Activated CD8-positive, alpha-beta memory T cell treated with anti-CD3 and anti-CD28 coated beads, Interleukin-2, amount 50 U/mL, for 48 hours (primary cell): ENCODE results near the gene ANKS1A.
"Not testable (repeated sequence)": the region's sequence is repeated elsewhere in the genome, so short reads cannot be mapped to it uniquely, and the experiment has no call there.

Experiments
- DNase-seq: peaks from one replicate; pipeline ENCODE4 v3.0.0-alpha.2; 2020

Gene ANKS1A

DNA sequence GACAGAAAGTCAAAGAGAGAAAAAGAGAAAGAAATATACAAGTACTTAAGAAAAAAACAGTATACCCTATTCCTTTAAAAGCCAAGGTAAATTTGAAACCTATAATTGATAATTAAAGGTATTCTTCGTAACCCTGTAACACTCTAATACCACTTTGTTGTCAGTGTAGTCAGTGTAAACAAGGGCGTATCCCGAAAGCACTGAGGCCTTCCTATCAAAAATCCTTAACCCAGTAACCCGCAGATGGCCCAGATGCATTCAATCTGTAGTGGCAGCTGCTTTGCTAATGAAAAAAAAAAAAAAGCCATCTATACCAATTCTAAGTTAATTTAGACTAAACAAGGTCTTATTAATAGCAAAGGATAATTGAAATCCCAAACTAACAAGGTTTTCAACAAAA is 110.9 kb downstream of the ANKS1A start:
- DNase-seq = not testable (repeated sequence)

DNA sequence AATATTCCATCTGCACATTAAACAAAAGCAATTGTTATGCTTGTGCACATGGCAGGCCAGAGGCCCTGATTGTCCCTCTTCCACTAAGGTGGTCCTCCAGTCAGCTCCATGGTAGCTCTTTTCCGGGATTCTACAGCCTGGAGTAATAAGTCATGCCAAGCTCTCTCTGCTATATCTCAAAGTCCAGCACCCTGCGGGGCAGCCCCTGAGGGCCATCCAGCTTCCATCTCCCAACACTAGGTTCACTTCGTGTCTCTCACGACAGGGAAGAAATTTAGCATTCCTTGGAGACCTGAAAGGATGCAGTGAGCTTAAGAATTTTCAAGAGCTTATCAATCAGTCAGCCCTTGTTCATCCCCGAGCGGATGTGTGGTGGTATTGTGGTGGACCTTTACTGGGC is 112.3 kb downstream of the ANKS1A start:
- DNase-seq = not testable (repeated sequence)

DNA sequence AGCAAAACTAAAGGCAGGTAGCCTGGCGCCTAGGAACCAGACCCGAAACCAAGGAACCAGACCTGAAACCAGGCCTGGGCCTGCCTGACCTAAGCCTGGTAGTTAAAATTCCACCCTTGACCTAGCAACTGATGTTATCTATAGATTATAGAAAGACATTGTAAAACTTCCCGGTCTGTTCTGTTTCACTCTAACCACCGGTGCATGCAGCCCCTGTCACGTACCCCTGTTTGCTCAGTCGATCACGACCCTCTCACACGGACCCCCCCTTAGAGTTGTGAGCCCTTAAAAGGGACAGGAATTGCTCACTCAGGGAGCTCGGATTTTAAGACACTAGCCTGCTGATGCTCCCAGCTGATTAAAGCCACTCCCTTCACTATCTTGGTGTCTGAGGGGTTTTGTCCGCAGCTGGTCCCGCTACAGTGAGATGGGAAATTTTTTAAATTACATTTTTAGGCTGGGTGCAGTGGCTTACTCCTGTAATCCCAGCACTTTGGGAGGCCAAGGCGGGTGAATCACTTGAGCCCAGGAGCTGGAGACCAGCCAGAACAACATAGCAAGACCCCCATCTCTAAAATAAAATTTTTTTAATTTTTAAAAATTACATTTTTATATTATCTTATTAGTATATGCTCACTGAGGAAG is 115.0 kb downstream of the ANKS1A start:
- DNase-seq = not testable (repeated sequence)

DNA sequence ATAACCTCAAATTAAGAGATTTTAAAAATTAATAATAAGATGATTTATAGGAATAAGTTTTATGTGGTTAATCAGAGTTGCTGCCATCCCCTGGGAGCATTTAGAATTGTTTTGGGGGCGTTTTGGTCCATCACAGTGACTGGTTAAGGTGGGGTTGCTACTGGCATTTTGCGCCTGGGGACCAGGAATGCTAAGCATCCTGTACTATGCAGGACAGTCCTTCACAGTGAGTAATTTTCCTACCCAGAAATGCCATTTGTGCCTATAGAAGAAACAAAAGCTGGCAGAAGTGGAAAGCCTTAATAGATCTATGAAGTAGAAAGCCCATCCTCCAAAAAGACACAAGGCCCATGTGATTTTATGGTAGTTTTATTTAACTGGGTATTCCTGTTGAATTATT is 118.0 kb downstream of the ANKS1A start:
- DNase-seq = no peak

DNA sequence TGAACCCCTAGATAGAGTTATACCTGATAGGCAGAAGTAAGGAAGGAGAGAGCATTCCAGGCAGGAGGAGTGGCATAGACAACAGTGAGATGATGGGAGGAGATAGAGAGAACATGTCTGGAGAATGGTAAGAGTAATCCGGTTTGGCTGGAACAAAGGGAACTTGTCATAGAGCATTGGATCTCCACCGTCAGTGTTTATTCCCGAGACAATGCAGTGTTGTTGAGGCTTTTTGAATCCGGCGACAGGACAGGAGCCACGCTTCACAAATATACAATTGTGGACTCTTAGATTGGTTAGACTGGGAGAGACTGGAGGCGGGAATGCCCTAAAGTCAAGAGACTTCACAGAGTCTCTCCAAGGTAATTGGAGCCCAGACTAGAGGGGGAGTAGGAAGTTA is 119.8 kb downstream of the ANKS1A start:
- no peak for DNase-seq

DNA sequence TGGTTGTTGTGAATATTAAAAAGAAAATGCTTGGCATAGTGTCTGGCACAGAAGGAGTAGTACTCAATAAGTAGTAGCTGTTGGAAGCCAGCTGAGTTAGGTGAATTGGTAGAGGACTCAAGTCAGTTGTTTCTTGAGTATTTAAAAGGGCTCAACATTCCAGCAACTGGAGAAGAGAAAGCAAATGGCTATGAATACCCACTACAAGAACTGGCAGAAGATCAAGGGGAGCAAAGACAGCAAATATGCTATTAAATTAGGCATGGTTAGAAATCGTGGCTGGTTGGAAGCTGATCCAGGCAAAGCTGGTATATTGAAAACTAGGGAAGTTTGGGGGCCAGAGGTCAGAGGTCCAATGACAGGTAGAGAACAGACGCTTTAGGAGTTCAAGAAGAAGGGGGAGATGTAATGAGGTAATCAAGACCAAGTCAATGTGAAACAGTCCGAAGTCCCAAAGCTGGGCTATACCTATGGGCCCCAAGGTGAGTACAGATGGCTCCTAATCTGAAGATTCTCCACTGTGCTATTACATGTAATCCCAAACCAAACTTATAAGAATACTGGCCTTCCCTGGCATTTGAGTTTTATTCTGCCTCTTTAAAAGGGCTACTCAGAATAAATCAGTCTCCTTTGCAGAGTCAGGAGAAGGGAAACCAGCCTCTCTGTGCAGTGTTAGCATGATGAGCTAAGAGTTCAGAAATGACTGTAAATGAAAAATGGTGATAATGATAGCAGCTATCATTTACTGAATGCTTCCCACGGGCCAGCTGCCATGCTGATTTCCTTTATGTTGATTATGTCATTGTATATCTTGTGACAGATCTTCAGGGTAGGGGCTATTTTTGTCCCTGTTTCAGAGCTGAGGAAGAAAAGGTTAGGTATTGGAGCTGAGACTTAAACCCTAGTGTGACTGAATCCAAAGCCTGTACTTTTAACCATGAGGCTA is 122.3 kb downstream of the ANKS1A start:
- no peak for DNase-seq

DNA sequence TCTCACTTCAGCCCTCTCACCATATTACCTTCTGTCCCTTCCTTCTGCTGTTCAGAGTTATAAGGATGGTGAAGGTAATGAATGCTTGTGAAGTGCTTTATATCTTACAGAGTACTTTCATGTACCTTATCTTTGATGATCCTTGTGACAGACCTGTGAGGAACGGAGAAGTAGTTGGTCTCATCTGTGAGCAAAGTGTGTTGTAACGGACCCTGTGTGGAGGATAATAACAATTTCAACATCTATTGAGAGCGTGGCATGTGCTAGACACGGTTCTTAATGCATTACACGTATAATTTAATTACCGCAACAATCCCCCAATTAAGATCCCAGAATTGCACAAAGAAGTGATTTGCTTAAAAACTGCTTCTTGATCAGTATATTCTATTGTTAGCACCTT is 124.6 kb downstream of the ANKS1A start:
- no peak for DNase-seq

DNA sequence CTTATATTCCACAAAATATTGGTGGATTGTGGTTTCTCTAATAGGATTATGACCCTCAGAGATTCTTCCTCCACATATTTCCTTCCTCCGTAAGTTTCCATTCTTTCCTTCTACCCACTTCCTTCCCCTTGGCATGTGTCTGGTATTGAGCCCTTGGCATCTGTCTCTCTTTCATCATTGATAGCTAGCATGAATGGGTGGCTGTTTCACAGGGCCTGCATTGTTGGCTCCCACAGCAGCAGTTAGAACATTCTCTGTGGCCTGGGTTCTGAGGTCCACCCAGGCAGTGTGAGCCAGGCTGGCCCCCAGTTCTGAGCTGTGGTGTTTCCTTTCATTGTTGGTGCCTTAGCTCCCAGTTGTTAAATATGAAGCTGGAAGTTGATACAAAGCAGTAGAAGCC is 125.3 kb downstream of the ANKS1A start:
- DNase-seq = no peak

DNA sequence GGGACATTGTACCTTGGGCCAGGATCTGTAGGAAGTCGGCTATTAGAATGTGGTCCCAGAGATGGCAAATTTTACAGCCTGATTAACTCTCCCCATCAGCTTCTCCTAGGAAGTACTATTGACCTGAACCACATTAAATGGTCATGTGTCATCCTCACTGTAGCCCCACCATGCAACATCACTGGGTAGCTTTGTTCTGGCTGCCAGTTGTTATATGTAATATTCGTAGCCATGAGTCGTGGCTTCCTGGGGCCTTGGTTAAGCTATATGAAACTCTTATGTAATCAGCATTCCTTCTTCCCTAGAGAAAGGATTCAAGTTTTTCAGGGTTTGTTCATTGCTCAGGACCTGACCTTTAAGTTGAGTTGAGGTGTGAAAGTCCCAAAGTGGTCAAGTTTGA is 125.7 kb downstream of the ANKS1A start:
- DNase-seq = no peak

DNA sequence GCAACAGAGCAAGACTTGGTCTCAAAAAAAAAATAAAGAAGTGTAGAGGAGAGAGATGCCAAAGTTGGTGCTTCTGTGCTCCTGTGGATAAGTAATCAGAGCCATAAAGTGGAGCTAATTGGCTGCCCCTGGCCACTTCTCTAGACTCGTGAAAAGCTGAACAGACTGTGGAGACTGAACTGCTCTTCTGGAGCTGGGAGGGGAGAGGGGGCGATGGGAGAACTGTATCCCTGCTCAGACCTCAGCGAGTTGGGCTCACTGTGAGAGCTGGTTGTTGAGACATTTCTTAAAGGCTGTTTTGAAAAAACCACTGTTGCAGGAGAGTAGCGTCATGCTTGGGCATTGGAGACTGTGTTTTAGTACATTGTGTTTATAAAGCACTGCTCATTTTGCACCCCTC is 126.4 kb downstream of the ANKS1A start:
- DNase-seq = peak; percentile 40

DNA sequence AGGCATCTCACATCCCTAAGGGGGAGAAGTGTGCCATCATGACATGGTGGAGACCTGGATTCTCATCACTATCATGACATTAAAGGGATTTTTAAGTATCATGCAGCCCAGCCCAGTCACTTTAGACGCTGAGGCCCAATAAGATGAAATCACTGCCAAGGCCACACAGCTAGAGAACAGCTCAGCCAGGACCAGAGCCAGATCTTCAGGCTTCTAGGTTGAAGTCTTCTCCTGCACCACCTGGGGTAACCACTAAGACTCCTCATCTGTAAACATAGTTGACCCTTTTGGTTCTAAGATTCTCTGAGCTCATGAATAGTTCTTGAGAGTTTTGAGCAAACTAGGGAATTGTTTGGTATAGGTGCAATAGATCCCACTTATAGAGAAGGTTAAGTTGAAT is 126.9 kb downstream of the ANKS1A start:
- DNase-seq = no peak

DNA sequence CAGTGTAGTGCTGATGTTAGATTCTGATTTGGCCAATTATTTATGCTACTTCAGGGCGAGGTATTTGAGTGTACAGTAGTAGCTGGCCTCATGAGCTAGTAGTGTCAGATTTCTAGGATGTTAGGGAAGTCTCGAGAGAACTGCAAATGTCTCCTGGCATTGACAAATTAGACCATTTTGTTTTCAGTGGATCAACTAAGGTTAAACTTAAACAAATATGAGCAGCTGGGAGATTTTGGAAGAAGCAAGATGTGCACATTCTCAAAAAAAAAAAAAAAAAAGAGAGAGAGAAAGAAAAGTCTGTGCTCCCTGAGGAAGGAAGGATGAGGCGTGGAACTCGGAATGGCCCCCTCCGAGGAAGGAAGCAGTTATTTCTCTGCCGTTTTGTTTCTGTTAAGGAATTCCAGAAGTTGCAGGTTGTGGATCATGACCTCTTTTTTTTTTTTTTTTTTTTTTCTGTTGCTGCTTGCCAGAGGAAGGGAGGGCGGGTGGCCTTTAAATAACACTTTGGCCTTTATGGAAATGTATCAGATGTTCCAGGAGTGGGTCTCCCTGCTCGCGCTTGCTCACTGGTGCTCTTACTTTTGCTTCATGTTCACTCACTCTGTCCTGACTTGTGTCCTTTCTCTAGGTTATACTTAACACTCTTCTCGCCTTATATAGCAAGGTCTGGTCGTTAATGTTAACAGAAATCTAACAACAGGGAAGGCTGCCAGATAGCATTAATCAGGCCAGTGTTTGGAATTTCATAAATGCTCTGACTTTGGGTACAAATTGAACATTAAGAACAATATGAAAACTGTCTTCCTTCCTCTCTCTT is 127.7 kb downstream of the ANKS1A start:
- DNase-seq = peak; percentile 7

DNA sequence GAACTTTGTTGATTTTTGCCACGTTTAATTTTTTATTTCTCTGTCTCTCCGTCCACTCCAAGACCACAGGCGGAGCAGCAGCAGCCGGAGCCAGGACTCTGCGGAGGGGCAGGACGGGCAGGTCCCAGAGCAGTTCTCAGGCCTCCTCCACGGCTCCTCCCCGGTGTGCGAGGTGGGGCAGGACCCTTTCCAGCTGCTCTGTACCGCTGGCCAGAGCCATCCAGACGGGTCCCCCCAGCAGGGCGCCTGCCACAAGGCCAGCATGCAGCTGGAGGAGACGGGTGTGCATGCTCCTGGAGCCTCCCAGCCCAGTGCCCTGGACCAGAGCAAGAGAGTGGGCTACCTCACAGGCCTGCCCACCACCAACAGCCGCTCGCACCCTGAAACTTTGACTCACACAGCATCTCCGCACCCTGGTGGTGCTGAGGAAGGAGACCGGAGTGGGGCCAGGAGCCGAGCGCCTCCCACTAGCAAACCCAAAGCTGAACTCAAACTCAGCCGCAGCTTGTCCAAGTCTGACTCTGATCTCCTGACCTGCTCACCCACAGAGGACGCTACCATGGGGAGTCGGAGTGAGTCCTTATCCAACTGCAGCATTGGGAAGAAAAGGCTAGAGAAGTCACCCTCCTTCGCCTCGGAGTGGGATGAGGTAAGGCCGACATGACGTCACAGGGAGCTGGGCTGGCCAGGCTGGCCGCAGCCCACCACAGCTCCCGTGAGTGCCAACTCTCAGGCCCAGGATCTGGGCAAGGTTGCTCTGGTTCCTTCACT is 128.5 kb downstream of the ANKS1A start:
- peak; percentile 36 for DNase-seq

DNA sequence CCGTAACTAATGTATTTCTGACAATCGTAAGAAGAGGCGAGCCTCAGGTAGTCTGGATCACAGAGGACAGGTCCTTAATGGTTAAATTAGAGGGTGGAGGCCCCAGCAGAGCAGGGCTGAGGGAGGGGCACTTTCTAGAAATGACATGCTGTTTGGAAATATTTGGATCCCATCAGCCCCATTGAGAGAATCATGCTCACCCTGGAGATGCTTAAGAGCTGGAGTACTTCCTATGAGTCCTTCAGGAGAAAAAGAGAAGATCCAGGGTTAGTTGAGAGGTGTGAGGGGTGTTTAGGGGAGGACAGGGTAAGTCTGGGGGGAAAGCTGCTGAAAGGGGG is 129.1 kb downstream of the ANKS1A start:
- DNase-seq = no peak

DNA sequence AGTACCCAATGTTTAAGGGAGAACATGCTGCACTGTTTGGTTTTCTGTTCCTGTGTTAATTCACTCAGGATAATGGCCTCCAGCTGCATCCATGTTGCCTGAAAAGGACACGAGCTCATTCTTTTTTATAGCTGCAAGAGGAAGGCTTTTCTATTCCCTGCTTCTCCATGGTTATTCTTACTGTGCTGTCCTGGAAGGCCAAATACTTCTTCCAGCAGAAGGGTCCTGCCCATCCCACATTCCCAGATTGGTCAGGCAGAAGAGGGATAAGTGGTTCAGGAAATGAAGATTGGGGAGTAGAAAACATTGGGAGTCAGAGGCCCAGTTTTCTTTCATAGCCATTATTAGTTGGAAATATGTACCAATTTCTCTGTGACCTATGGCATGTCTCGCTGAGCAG is 129.7 kb downstream of the ANKS1A start:
- DNase-seq = peak; percentile 1

DNA sequence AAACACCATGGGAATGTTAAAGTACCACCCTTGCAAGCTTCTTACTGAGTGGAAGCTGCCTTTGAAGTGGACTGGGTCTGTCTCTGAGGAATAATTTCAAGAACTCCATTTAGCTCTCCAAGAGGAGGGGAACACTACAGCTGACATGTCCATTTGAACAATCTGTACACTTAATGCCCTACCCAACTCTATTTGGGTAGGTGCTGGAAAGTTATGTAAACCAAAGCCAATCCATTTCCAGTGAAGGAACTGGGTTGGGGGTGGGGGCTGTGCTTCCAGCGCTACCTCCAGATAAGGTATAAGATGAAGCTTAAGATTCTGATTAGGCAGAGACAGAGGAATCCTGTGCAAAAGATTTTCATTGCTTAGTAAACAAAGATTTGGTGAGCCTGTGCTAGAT is 130.1 kb downstream of the ANKS1A start:
- no peak for DNase-seq

DNA sequence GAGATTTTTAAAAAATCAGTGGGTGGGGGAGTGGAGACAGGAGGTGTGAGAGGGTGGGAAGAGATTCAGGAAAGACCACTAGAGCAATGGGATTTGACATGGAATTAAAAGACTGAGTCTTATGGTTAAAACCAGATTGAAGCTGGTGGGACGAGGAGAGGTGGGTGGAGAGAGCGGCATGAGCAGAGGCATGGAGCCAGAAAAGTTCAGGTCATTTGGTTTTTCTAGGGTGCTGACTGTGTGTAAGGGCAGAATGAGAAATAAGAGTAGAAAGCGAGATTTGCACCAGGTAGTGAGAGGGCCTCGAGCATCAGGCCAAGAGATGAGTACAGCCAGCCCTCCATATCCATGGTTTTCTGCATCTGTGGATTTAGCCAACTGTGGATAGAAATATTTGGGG is 130.8 kb downstream of the ANKS1A start:
- peak; percentile 20 for DNase-seq

DNA sequence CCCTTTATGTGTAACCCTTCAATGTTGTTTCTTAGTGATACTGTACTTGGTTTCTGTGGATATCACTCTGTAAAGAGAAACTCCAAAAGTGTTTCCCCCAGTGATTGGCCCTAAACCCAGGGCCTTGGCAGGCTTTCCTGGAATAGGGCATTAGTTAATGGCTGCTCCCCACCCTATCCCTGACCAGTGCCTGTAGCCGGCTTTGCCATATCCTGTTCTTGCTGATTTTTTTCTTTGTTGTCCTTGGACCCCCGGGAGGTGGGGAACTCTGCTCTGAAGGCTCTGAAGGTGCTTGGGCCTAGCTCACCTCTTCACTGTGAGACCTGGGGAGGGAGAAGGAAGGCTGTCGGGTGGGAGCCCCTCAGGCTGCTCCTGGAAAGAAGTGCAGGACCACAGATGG is 131.9 kb downstream of the ANKS1A start:
- peak; percentile 32 for DNase-seq

DNA sequence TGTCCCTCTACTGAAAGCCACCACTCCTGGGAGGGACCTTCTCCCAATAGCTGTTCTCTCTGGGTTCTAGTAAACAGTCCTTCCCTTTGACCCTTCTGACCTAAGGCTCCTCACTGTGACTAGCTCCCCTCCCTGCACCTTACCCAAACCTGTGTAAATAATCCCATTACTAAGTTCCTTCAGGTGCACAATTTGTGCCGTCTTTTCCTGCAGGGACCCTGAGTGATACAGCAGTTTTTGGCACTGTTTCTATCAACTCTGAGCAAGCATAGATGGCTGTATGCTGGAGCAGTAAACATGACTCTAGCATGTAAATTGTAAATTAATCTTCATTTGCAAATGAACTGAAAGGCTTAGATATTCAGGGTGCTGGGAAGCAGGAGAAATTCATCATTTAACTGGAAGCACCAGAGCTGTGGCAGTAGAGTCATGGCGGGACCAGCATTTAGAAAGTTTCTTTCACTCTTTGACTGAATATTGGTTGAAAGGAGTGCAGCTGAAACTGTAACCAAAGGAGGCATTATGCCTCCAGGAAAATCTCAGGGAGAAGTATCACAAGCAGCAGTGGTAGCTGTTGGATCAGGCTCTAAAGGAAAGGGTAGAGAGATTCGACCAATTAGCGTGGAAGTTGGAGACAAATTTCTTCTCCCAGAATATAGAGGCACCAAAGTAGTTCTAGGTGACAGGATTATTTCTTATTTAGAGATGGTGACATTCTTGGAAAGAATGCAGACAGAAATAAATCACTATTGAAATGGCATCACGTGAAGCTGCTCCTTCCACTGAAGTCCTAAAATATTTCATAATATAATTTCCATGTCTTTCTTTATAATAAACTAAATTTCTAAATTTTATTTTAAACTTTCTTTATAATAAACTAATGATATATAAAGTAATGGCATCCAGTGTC is 134.3 kb downstream of the ANKS1A start:
- DNase-seq = peak; percentile 1

DNA sequence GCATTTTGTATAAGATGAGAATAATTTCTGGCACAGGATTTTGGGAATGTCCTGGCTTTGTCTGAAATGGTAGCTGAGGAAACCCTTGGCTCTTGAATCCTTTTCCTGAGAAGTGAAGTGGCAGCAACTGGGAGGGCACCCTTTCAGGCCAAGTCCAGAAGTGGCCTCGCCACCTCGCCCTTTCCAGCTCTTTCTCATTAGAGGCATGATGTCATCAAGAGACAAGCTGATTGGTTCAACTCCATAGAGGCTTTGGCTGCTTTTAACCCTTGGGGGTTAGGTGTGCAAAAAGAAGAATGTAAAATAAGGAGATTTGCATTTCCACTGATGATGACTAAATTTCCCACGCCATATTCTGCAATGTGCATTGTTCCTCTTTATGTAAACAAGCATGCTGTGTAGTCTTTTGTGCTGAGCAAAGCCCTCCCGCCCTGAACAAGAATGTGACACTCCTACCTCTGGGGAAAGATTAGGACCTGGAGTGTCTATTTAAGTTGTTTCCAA is 135.5 kb downstream of the ANKS1A start:
- peak; percentile 37 for DNase-seq
